Right atrium auricular region (tissue), 2 donors: Measurements from ENCODE around the gene ALX3. TPM values are rescaled to one million over a fixed set of nuclear protein-coding genes. Genes with fewer than 3 reads are reported as not detected.

Experiments
- DNase-seq: peaks from one replicate; pipeline ENCODE4 v3.0.0-alpha.2; 2019; ENCODE audit warnings: low spot score
- H3K27ac ChIP-seq, 2 donors: fragments of 200-600 bp; sonication (generic); 1 replicate in 1 of 2; 2 replicates in 1 of 2; pipeline ENCODE4 v1.5.1; 2016 to 2019
- H3K27me3 ChIP-seq, 2 donors: fragments of 200-600 bp; sonication (generic); one replicate each; pipeline versions ENCODE4 v1.5.1 to v1.6.0; 2017 to 2019
- H3K36me3 ChIP-seq: fragments of 200-600 bp; sonication (generic); one replicate; pipeline ENCODE4 v1.5.1; 2016
- H3K4me1 ChIP-seq, 2 donors: fragments of 200-600 bp; sonication (generic); one replicate each; pipeline versions ENCODE4 v1.5.1 to v1.6.0; 2017 to 2019
- H3K4me3 ChIP-seq, 2 donors: fragments of 200-600 bp; sonication (generic); 1 replicate in 1 of 2; 2 replicates in 1 of 2; pipeline ENCODE4 v1.5.1; 2017 to 2019; ENCODE audit warnings: mild to moderate bottlenecking in 1 of 2, moderate library complexity in 1 of 2
- H3K9me3 ChIP-seq, 2 donors: fragments of 200-600 bp; sonication (generic); one replicate each; pipeline ENCODE4 v1.5.1; 2019
- total RNA-seq, 2 donors: library from RNA; depleted of rRNA; stranded (reverse); fragments of >200 nt; gene quantifications; one replicate each; pipeline ENCODE4 v1.1.0, GENCODE V29; 2016
- TF ChIP-seq, protein P1 (sequence below), 2 donors: fragments of 200-600 bp; sonication (generic); IDR thresholded peaks; one replicate each; pipeline ENCODE4 v1.5.1; 2019; ENCODE audit warnings: antibody characterized with exemption in 2 of 2

The ALX3 gene
- total RNA-seq, 2 donors from 2014 or later = not detected

GRCh38 chr1:110061341-110061740 lies 9.1 kb downstream of the ALX3 start:
- Histone ChIP-seq H3K27ac (no peak overlapping the region), H3K4me1 (peaks cover 0 to 8% of the 10 kb centered on the region in 2 donors), H3K9me3 (no peaks in the 10 kb centered on the region), H3K27me3 (no peaks in the 10 kb centered on the region), H3K36me3 (peaks cover 23% of the 10 kb centered on the region), H3K4me3 (no peak overlapping the region)
- TF ChIP-seq, protein P1, sequence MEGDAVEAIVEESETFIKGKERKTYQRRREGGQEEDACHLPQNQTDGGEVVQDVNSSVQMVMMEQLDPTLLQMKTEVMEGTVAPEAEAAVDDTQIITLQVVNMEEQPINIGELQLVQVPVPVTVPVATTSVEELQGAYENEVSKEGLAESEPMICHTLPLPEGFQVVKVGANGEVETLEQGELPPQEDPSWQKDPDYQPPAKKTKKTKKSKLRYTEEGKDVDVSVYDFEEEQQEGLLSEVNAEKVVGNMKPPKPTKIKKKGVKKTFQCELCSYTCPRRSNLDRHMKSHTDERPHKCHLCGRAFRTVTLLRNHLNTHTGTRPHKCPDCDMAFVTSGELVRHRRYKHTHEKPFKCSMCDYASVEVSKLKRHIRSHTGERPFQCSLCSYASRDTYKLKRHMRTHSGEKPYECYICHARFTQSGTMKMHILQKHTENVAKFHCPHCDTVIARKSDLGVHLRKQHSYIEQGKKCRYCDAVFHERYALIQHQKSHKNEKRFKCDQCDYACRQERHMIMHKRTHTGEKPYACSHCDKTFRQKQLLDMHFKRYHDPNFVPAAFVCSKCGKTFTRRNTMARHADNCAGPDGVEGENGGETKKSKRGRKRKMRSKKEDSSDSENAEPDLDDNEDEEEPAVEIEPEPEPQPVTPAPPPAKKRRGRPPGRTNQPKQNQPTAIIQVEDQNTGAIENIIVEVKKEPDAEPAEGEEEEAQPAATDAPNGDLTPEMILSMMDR (IDR thresholded peaks at IDR 0.05) = no peak
- no peak for DNase-seq

DNA sequence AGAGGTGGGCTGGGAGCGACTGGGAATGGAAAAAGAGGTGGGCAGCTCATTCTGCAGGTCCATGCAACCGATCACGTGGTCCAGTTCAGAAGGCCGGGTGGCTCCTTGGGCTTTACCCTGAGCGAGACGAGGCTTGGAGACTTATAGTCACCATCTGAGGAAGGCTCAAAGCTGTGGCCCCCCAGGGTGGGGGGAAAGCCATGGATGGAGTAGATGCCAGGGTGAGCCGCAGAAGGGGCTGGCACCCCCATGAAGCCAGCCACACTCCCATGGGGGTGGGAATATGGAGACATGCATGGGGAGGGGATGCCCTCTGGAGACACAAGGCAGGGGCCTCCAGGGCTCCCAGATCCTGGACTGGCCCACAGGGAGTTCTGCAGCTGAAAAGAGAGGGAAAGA lies 9.8 kb downstream of the ALX3 start:
- DNase-seq = no peak
- peaks cover 30% of the 10 kb centered on the region for H3K36me3 ChIP-seq
- TF ChIP-seq, protein P1 (IDR thresholded peaks at IDR 0.05) = no peak
- H3K4me1 ChIP-seq = peaks cover 0 to 8% of the 10 kb centered on the region in 2 donors
- H3K27ac ChIP-seq = no peak overlapping the region
- H3K9me3 ChIP-seq = no peaks in the 10 kb centered on the region
- H3K27me3 ChIP-seq = no peaks in the 10 kb centered on the region
- H3K4me3 ChIP-seq = no peak overlapping the region

GRCh38 chr1:110060034-110060661 lies 10.3 kb downstream of the ALX3 start:
- Histone ChIP-seq H3K4me1 (peaks cover 0 to 8% of the 10 kb centered on the region in 2 donors), H3K27me3 (no peaks in the 10 kb centered on the region), H3K36me3 (peaks cover 35% of the 10 kb centered on the region), H3K4me3 (no peak overlapping the region), H3K27ac (no peak overlapping the region), H3K9me3 (no peaks in the 10 kb centered on the region)
- no peak for DNase-seq
- TF ChIP-seq, protein P1 (IDR thresholded peaks at IDR 0.05) = peak; percentile 21 to 64

- Histone ChIP-seq H3K9me3 (no peaks in the 10 kb centered on the region), H3K4me3 (no peak overlapping the region), H3K27ac (no peak overlapping the region), H3K36me3 (peaks cover 43% of the 10 kb centered on the region), H3K27me3 (no peaks in the 10 kb centered on the region), H3K4me1 (peaks cover 0 to 8% of the 10 kb centered on the region in 2 donors)
- no peak for DNase-seq
- TF ChIP-seq, protein P1 (IDR thresholded peaks at IDR 0.05) = no peak
Observed at GRCh38 chr1:110059133-110059863, 11.2 kb downstream of the ALX3 start.

- peaks cover 50% of the 10 kb centered on the region for H3K36me3 ChIP-seq
- no peak for DNase-seq
Observed at GRCh38 chr1:110058591-110058990, 11.9 kb downstream of the ALX3 start.

More at GRCh38 chr1:110058591-110058990, 11.9 kb downstream of the ALX3 start:
- Histone ChIP-seq H3K27me3 (no peaks in the 10 kb centered on the region), H3K27ac (no peak overlapping the region), H3K9me3 (no peaks in the 10 kb centered on the region), H3K4me3 (no peak overlapping the region), H3K4me1 (peaks cover 0 to 11% of the 10 kb centered on the region in 2 donors)
- TF ChIP-seq, protein P1 (IDR thresholded peaks at IDR 0.05) = no peak
